ENCODE measurements around the gene RNF187. TPM values are rescaled to one million over a fixed set of nuclear protein-coding genes. Genes with fewer than 3 reads are reported as not detected.

Gene RNF187
- total RNA-seq (2021; ENCODE audit: unreplicated experiment) (137 TPM), Bru-seq, nascent RNA (percentile 85 among the genes with signal in this experiment), BruChase-seq, experiment 1, labeled RNA remaining after a 6-hour chase (percentile 95 among the genes with signal in this experiment), BruChase-seq, experiment 2, labeled RNA remaining after a 2-hour chase (percentile 92 among the genes with signal in this experiment)
- 113 and 142 TPM in 2 replicates for polyA plus RNA-seq (2012)
- long read RNA-seq, transcript RNF187-201 (4 exons, 3,017 nt): major isoform, 240 of 361 reads
- long read RNA-seq, partial matches to known transcripts: 109 of 361 reads
- long read RNA-seq, other reads (novel, unspliced or antisense): 12 of 361 reads

GRCh38 chr1:228487336-228488124 is at the start of gene RNF187:
TSS of gene RNF187 (plus strand) at chr1:228487382.
- H3K79me2 ChIP-seq (ENCODE audit: insufficient read depth, low read length): peaks cover 22% of the 10 kb centered on the region
- no peak for TF ChIP-seq CBX3 (IDR thresholded peaks at IDR 0.05; ENCODE audit: low read depth)
- TF ChIP-seq ELF1 (IDR thresholded peaks at IDR 0.05; ENCODE audit: borderline replicate concordance, low read depth): no peak
- TF ChIP-seq POLR2A (IDR thresholded peaks at IDR 0.05; ENCODE audit: borderline replicate concordance, extremely low read depth, insufficient read depth, insufficient read length): peak; percentile 52
- no peak for TF ChIP-seq ATF3 (IDR thresholded peaks at IDR 0.05)
- no peak; the same call in 1 of the 2 replicates for TF ChIP-seq SIN3A (IDR thresholded peaks at IDR 0.05; ENCODE audit: low read depth)
- TF ChIP-seq ZBTB33 (IDR thresholded peaks at IDR 0.05; ENCODE audit: extremely low read depth, insufficient replicate concordance, low read length): no peak
- TF ChIP-seq EZH2phosphoT487 (IDR thresholded peaks at IDR 0.05; ENCODE audit: borderline replicate concordance): no peak
- TF ChIP-seq POLR2AphosphoS5 (IDR thresholded peaks at IDR 0.05; ENCODE audit: low read depth, low read length): peak; percentile 88
- no peak for TF ChIP-seq YY1 (IDR thresholded peaks at IDR 0.05; ENCODE audit: extremely low read depth, insufficient replicate concordance, low read depth, low read length)
- TF ChIP-seq ZFX (IDR thresholded peaks at IDR 0.05): peak; percentile 87
- TF ChIP-seq JUND (IDR thresholded peaks at IDR 0.05): no peak
- no peak for TF ChIP-seq TCF7L2 (IDR thresholded peaks at IDR 0.05; ENCODE audit: borderline replicate concordance, extremely low read depth, insufficient read depth, insufficient read length)
- TF ChIP-seq MAX (IDR thresholded peaks at IDR 0.05): no peak
- no peak for TF ChIP-seq EGR1 (IDR thresholded peaks at IDR 0.05; ENCODE audit: low read depth)
- no peaks in the 10 kb centered on the region for H3K9me3 ChIP-seq (ENCODE audit: control insufficient read depth in 1 of 2, insufficient read depth in 1 of 2, low read depth in 1 of 2, low read length in 2 of 2)
- ChIA-PET CTCF (interaction anchor here (0.9 to 1.2 kb wide), 2 partner anchors 13 to 31 kb away, joined by 4 to 5 read pairs; a partner anchor contains a TSS), POLR2A (interaction anchor here (1.9 kb wide), 1 partner anchor 30 kb away, joined by 25 read pairs; a partner anchor contains a TSS), RAD21 (ENCODE audit: low non-redundant PET in 1 of 2, low total read pairs in 2 of 2, uncharacterized antibody in 2 of 2, unreplicated experiment in 2 of 2) (no interaction called here)
- intact Hi-C loops (cut with micrococcal nuclease): no loop called here
- peaks cover 4 to 19% of the 10 kb centered on the region in 2 experiments; a peak in 2 of 4 replicates for H3K36me3 ChIP-seq (ENCODE audit: control insufficient read depth in 1 of 2, insufficient read depth in 2 of 2, low read length in 2 of 2)
- peak within 1 kb of the TSS; percentile 89 for H3K9ac ChIP-seq (ENCODE audit: low read length)
- H3K27ac ChIP-seq (ENCODE audit: low read depth, low read length): peak within 1 kb of the TSS; percentile 95
- H2AFZ ChIP-seq (ENCODE audit: low read depth, low read length, poor library complexity, severe bottlenecking): peak within 1 kb of the TSS; percentile 49
- no TSS peak for BruUV-seq (replicated peaks)
- peak; percentile 48 for ATAC-seq
- peak within 1 kb of the TSS; percentile 95 for H3K4me2 ChIP-seq (ENCODE audit: low read length)
- H4K20me1 ChIP-seq (ENCODE audit: insufficient read depth): no peaks in the 10 kb centered on the region
- H3K9me2 ChIP-seq (ENCODE audit: insufficient read depth): no peaks in the 10 kb centered on the region
- H3K27me3 ChIP-seq (ENCODE audit: insufficient read depth, low read length): no peaks in the 10 kb centered on the region
- H3K4me3 ChIP-seq (replicated peaks in 1 of 2; ENCODE audit: low read depth in 1 of 2, low read length in 2 of 2): peak within 1 kb of the TSS; percentile 97 to 100
- H3K4me1 ChIP-seq (ENCODE audit: control insufficient read depth in 1 of 2, insufficient read depth in 2 of 2, low read length in 2 of 2): peaks cover 12 to 26% of the 10 kb centered on the region in 2 experiments; a peak in 3 of 4 replicates
- DNase-seq (ENCODE audit: low read depth, low spot score): no peak

Measured in HCT116 (cell line).